Cardiac fibroblast (primary cell): ENCODE measurements around the gene KDM5C.

Experiments used
- DNase-seq, 2 donors: peaks; one replicate each; pipeline versions ENCODE4 v3.0.0 to v3.0.0-alpha.2; 2010; ENCODE audit warnings: low read depth in 2 of 2
- H3K4me3 ChIP-seq, 2 donors: replicated peaks in 1 of 2; 1 replicate in 1 of 2; 2 replicates in 1 of 2; pipeline ENCODE4 v1.5.1; 2011; ENCODE audit warnings: low read depth in 2 of 2, low read length in 2 of 2, mild to moderate bottlenecking in 2 of 2, moderate library complexity in 1 of 2
- CTCF ChIP-seq: IDR thresholded peaks from one replicate; pipeline ENCODE4 v1.5.1; 2011; ENCODE audit warnings: low read depth, mild to moderate bottlenecking, low read length, inconsistent platforms

KDM5C gene

GRCh38 chrX:53194308-53194707 is 30.7 kb downstream of the KDM5C start:
- no peak overlapping the region for H3K4me3 ChIP-seq
- TF ChIP-seq CTCF, result no peak
- DNase-seq, result no peak

GRCh38 chrX:53193093-53193492 is 31.9 kb downstream of the KDM5C start:
- TF ChIP-seq CTCF, result no peak
- H3K4me3 ChIP-seq, result no peak overlapping the region
- no peak for DNase-seq

GRCh38 chrX:53190363-53190960 is 34.5 kb downstream of the KDM5C start:
- DNase-seq, result peak in 1 of 2 donors; percentile 2
- H3K4me3 ChIP-seq, result no peak overlapping the region
- no peak for TF ChIP-seq CTCF

GRCh38 chrX:53188763-53189162 is 36.2 kb downstream of the KDM5C start:
- no peak for TF ChIP-seq CTCF
- peak in 1 of 2 donors; percentile 6 for DNase-seq
- no peak overlapping the region for H3K4me3 ChIP-seq

GRCh38 chrX:53186351-53186750 is 38.7 kb downstream of the KDM5C start:
- H3K4me3 ChIP-seq, result no peak overlapping the region
- TF ChIP-seq CTCF, result no peak
- DNase-seq, result peak in 1 of 2 donors; percentile 52

DNA sequence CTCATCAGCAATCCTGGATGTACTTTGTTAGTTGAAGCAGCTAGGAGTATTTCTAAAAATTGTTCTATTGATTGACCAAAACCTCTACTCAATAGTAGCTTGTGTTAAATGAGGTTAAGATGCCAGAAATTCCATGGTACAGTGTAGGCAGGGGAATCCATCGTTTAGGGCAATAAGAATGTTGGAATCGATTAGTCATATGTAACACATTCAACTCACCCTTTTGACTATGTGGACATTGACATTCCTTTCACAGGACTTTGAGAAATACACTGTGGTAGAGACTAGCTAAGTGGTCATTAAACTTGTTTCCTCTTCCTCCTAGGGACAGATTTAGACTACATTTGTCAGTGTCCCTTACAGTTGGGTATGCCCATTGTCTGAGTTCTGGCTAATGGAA is 40.2 kb downstream of the KDM5C start:
- TF ChIP-seq CTCF, result no peak
- peak; percentile 5 to 64 for DNase-seq
- no peak overlapping the region for H3K4me3 ChIP-seq

DNA sequence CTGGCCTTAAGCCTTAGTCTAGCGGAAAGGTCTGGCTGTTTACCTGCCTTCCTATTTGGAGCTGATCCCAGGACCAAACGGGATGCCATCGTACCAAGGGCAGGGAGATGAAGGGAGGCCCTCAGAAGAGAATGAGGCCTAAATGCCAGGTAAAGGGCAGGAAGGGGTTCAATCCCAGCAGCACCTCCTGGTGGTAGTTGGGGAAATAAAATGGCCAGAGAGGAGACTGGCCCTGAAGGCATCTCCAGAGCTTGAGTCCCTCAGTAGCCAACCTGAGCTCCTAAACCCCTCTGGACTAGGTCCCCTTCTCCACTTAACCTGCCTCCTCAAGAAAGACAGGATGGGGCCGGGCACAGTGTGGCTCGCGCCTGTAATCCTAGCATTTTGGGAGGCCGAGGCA is 53.7 kb downstream of the KDM5C start:
- TF ChIP-seq CTCF, result no peak
- no peak for DNase-seq
- no peak overlapping the region for H3K4me3 ChIP-seq
